HepG2 (cell line): ENCODE measurements around the gene ARID1A. TPM values are rescaled to one million over a fixed set of nuclear protein-coding genes. Genes with fewer than 3 reads are reported as not detected.

Source experiments
- EED ChIP-seq: sonication (generic); formaldehyde crosslinking; IDR thresholded peaks from 2 replicates; pipeline ENCODE4 v1.5.0; 2020; ENCODE audit warnings: mild to moderate bottlenecking, missing genetic modification reagents
- PTBP1 ChIP-seq: fragments of 200-400 bp; formaldehyde crosslinking; IDR thresholded peaks from 2 replicates; pipeline ENCODE4 v1.6.1; 2018; ENCODE audit warnings: low read length, low read depth; ENCODE audit not compliant: poor library complexity, severe bottlenecking
- ZNF234 ChIP-seq: sonication (generic); formaldehyde crosslinking; conservative IDR thresholded peaks from 2 replicates; pipeline ENCODE4 v1.5.1; 2020; ENCODE audit warnings: mild to moderate bottlenecking, missing genetic modification reagents
- ZNF451 ChIP-seq: sonication (generic); formaldehyde crosslinking; IDR thresholded peaks from 2 replicates; pipeline ENCODE4 v1.5.0; 2020; ENCODE audit warnings: mild to moderate bottlenecking, missing genetic modification reagents
- ZNF564 ChIP-seq: sonication (generic); formaldehyde crosslinking; IDR thresholded peaks from 2 replicates; pipeline ENCODE4 v1.8.1; 2023; ENCODE audit warnings: mild to moderate bottlenecking, missing genetic modification reagents
- ZNF746 ChIP-seq: sonication (generic); formaldehyde crosslinking; IDR thresholded peaks from 2 replicates; pipeline ENCODE4 v1.8.0; 2022; ENCODE audit warnings: mild to moderate bottlenecking, missing genetic modification reagents
- polyA plus RNA-seq, 8 experiments: library from polyadenylated mRNA; depleted of rRNA in 3 of 8; stranded (reverse) in 7 of 8; unstranded in 1 of 8; fragments of >200 nt; fragmentation: Illumina TruSeq in 4 of 8; extraction: Trizol in 4 of 8; gene quantifications; 2 replicates each; pipeline versions ENCODE4 v1.2.1 to v1.2.3, GENCODE V29; 2011 to 2016; ENCODE audit warnings: low read depth in 4 of 8, missing spikeins in 1 of 8, mixed read lengths in 1 of 8; ENCODE audit not compliant: insufficient read depth in 1 of 8
- total RNA-seq, 5 experiments: library from RNA; depleted of rRNA; stranded (reverse); fragments of >200 nt; fragmentation: Illumina TruSeq; extraction: Trizol; gene quantifications; 2 replicates each; pipeline ENCODE4 v1.2.3, GENCODE V29; 2016; ENCODE audit warnings: low read depth in 1 of 5
- TF ChIP-seq, protein P1 (sequence below): sonication (generic); formaldehyde crosslinking; IDR thresholded peaks from 2 replicates; pipeline ENCODE4 v1.5.0; 2020; ENCODE audit warnings: mild to moderate bottlenecking, missing genetic modification reagents, borderline replicate concordance
- TF ChIP-seq, protein P2 (sequence below): IDR thresholded peaks from 2 replicates; pipeline ENCODE4 v1.6.1; 2012; ENCODE audit warnings: low read length, improper control_type of control experiment
- TF ChIP-seq, protein P3 (sequence below): sonication (generic); formaldehyde crosslinking; IDR thresholded peaks from 2 replicates; pipeline ENCODE4 v1.4.0; 2020; ENCODE audit warnings: missing genetic modification reagents
- TF ChIP-seq, protein P4 (sequence below): sonication (generic); formaldehyde crosslinking; IDR thresholded peaks from 2 replicates; pipeline ENCODE4 v1.4.0; 2020; ENCODE audit warnings: missing genetic modification reagents, borderline replicate concordance
- TF ChIP-seq, protein P5 (sequence below): sonication (generic); formaldehyde crosslinking; IDR thresholded peaks from one replicate; pipeline ENCODE4 v1.5.1; 2020; ENCODE audit warnings: mild to moderate bottlenecking, missing genetic modification reagents; ENCODE audit errors: not compliant biosample characterization

ARID1A gene
- total and polyA plus RNA-seq, 2 of the 13 experiments (the other 11 are each of a cell fraction or from before 2014, with no cell fraction given): 11.9 to 15.9 TPM

DNA sequence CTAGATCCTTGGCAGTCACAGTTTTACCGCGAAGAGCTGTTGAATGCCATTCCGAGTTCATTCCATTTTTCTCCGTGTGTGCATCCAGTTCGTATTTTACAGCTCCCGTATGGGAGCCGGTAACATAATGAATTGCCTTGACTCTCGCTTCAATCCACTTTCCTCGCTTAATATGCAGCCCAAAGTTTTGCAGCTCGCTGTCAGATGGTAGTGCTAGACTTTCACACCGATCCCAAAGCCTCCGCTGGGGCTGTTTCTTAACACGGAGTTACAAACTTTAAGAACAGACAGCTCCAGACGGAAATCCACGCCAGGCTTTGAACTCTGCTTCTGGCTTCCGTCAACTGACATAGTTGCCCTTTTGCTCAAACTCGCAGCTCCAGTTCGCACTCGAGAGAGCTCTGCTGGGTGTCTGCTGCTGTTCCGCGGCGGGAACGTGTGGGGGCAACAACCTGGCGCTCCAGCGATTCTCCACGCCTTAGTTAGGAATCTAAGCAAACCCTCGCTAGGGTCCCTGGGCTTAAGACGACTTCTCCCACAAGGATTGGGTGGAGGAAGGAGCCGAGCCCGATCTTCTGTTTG is 3.5 kb upstream of the ARID1A start (continued):
- TF ChIP-seq, protein P1, sequence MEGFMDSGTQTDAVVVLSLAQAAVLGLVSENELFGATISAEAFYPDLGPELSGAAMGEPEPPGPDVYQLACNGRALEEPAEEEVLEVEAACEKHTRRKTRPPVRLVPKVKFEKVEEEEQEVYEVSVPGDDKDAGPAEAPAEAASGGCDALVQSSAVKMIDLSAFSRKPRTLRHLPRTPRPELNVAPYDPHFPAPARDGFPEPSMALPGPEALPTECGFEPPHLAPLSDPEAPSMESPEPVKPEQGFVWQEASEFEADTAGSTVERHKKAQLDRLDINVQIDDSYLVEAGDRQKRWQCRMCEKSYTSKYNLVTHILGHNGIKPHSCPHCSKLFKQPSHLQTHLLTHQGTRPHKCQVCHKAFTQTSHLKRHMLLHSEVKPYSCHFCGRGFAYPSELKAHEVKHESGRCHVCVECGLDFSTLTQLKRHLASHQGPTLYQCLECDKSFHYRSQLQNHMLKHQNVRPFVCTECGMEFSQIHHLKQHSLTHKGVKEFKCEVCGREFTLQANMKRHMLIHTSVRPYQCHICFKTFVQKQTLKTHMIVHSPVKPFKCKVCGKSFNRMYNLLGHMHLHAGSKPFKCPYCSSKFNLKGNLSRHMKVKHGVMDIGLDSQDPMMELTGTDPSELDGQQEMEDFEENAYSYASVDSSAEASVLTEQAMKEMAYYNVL (CRISPR knock-in tag): no peak
- TF ChIP-seq, protein P2, sequence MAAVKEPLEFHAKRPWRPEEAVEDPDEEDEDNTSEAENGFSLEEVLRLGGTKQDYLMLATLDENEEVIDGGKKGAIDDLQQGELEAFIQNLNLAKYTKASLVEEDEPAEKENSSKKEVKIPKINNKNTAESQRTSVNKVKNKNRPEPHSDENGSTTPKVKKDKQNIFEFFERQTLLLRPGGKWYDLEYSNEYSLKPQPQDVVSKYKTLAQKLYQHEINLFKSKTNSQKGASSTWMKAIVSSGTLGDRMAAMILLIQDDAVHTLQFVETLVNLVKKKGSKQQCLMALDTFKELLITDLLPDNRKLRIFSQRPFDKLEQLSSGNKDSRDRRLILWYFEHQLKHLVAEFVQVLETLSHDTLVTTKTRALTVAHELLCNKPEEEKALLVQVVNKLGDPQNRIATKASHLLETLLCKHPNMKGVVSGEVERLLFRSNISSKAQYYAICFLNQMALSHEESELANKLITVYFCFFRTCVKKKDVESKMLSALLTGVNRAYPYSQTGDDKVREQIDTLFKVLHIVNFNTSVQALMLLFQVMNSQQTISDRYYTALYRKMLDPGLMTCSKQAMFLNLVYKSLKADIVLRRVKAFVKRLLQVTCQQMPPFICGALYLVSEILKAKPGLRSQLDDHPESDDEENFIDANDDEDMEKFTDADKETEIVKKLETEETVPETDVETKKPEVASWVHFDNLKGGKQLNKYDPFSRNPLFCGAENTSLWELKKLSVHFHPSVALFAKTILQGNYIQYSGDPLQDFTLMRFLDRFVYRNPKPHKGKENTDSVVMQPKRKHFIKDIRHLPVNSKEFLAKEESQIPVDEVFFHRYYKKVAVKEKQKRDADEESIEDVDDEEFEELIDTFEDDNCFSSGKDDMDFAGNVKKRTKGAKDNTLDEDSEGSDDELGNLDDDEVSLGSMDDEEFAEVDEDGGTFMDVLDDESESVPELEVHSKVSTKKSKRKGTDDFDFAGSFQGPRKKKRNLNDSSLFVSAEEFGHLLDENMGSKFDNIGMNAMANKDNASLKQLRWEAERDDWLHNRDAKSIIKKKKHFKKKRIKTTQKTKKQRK: no peak
- TF ChIP-seq, protein P3, sequence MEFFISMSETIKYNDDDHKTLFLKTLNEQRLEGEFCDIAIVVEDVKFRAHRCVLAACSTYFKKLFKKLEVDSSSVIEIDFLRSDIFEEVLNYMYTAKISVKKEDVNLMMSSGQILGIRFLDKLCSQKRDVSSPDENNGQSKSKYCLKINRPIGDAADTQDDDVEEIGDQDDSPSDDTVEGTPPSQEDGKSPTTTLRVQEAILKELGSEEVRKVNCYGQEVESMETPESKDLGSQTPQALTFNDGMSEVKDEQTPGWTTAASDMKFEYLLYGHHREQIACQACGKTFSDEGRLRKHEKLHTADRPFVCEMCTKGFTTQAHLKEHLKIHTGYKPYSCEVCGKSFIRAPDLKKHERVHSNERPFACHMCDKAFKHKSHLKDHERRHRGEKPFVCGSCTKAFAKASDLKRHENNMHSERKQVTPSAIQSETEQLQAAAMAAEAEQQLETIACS: no peak
- TF ChIP-seq, protein P4, sequence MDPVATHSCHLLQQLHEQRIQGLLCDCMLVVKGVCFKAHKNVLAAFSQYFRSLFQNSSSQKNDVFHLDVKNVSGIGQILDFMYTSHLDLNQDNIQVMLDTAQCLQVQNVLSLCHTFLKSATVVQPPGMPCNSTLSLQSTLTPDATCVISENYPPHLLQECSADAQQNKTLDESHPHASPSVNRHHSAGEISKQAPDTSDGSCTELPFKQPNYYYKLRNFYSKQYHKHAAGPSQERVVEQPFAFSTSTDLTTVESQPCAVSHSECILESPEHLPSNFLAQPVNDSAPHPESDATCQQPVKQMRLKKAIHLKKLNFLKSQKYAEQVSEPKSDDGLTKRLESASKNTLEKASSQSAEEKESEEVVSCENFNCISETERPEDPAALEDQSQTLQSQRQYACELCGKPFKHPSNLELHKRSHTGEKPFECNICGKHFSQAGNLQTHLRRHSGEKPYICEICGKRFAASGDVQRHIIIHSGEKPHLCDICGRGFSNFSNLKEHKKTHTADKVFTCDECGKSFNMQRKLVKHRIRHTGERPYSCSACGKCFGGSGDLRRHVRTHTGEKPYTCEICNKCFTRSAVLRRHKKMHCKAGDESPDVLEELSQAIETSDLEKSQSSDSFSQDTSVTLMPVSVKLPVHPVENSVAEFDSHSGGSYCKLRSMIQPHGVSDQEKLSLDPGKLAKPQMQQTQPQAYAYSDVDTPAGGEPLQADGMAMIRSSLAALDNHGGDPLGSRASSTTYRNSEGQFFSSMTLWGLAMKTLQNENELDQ (CRISPR knock-in tag): no peak
- no peak for TF ChIP-seq PTBP1
- no peak for TF ChIP-seq ZNF564 (CRISPR knock-in tag)
- TF ChIP-seq EED: no peak
- TF ChIP-seq ZNF451 (CRISPR knock-in tag): no peak
- TF ChIP-seq, protein P5, sequence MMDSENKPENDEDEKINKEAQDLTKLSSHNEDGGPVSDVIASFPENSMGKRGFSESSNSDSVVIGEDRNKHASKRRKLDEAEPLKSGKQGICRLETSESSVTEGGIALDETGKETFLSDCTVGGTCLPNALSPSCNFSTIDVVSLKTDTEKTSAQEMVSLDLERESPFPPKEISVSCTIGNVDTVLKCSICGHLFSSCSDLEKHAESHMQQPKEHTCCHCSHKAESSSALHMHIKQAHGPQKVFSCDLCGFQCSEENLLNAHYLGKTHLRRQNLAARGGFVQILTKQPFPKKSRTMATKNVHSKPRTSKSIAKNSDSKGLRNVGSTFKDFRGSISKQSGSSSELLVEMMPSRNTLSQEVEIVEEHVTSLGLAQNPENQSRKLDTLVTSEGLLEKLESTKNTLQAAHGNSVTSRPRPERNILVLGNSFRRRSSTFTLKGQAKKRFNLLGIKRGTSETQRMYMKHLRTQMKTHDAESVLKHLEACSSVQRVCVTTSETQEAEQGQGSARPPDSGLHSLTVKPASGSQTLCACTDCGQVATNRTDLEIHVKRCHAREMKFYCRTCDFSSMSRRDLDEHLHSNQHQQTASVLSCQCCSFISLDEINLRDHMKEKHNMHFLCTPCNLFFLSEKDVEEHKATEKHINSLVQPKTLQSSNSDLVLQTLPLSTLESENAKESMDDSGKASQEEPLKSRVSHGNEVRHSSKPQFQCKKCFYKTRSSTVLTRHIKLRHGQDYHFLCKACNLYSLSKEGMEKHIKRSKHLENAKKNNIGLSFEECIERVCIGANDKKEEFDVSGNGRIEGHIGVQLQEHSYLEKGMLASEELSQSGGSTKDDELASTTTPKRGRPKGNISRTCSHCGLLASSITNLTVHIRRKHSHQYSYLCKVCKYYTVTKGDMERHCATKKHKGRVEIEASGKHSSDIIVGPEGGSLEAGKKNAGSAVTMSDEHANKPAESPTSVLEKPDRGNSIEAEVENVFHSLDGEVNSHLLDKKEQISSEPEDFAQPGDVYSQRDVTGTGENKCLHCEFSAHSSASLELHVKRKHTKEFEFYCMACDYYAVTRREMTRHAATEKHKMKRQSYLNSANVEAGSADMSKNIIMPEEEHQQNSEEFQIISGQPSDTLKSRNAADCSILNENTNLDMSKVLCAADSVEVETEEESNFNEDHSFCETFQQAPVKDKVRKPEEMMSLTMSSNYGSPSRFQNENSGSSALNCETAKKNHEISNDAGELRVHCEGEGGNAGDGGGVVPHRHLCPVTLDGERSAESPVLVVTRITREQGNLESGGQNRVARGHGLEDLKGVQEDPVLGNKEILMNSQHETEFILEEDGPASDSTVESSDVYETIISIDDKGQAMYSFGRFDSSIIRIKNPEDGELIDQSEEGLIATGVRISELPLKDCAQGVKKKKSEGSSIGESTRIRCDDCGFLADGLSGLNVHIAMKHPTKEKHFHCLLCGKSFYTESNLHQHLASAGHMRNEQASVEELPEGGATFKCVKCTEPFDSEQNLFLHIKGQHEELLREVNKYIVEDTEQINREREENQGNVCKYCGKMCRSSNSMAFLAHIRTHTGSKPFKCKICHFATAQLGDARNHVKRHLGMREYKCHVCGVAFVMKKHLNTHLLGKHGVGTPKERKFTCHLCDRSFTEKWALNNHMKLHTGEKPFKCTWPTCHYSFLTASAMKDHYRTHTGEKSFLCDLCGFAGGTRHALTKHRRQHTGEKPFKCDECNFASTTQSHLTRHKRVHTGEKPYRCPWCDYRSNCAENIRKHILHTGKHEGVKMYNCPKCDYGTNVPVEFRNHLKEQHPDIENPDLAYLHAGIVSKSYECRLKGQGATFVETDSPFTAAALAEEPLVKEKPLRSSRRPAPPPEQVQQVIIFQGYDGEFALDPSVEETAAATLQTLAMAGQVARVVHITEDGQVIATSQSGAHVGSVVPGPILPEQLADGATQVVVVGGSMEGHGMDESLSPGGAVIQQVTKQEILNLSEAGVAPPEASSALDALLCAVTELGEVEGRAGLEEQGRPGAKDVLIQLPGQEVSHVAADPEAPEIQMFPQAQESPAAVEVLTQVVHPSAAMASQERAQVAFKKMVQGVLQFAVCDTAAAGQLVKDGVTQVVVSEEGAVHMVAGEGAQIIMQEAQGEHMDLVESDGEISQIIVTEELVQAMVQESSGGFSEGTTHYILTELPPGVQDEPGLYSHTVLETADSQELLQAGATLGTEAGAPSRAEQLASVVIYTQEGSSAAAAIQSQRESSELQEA (CRISPR knock-in tag): no peak
- TF ChIP-seq ZNF746: peak; percentile 85
- TF ChIP-seq ZNF234 (CRISPR knock-in tag): no peak
